Activated naive CD8-positive, alpha-beta T cell treated with anti-CD3 and anti-CD28 coated beads, Interleukin-2, amount 10 ng/mL, durations not matched to agents 7 days and 5 days (primary cell): ENCODE results near the gene ORMDL2. TPM values are rescaled to one million over a fixed set of nuclear protein-coding genes. Genes with fewer than 3 reads are reported as not detected.

Experiments
- total RNA-seq, 2 experiments: library from RNA; stranded (reverse); gene quantifications; one replicate each; pipeline ENCODE4 v1.2.3, GENCODE V29; 2021

The ORMDL2 gene
- total RNA-seq, 2 experiments from 2014 or later: 43.4 to 45.4 TPM

Other genes with a start within 250 kb of the ORMDL2 start
- not detected for gene OR2AP1, start 245.6 kb upstream of the ORMDL2 start, total RNA-seq
- not detected for gene OR10P1, start 181.1 kb upstream of the ORMDL2 start, total RNA-seq
- gene ITGA7, start 110.1 kb upstream of the ORMDL2 start, total RNA-seq: 1 to 10 TPM; 4.1 to 4.2 TPM
- 100 to 1,000 TPM; 116 to 135 TPM for gene BLOC1S1, start 102.0 kb upstream of the ORMDL2 start, total RNA-seq
- gene RDH5, start 97.6 kb upstream of the ORMDL2 start, total RNA-seq: 10 to 100 TPM; 19.0 to 21.2 TPM
- 100 to 1,000 TPM; 150 to 165 TPM for gene CD63, start 89.0 kb upstream of the ORMDL2 start, total RNA-seq
- gene GDF11, start 74.9 kb upstream of the ORMDL2 start, total RNA-seq: 10 to 100 TPM; 10.2 to 11.5 TPM
- gene SARNP, start 317 bp upstream of the ORMDL2 start, total RNA-seq: 10 to 100 TPM; 80.6 to 82.4 TPM
- 10 to 100 TPM; 32.3 to 37.9 TPM for gene DNAJC14, start 11.5 kb downstream of the ORMDL2 start, total RNA-seq
- 1 to 10 TPM in 1 of 2 experiments, under 1 TPM in 1; 0.89 to 1.7 TPM for gene MMP19, start 24.9 kb downstream of the ORMDL2 start, total RNA-seq
- gene PYM1, start 109.9 kb downstream of the ORMDL2 start, total RNA-seq: 10 to 100 TPM; 48.3 to 48.7 TPM
- gene DGKA, start 113.1 kb downstream of the ORMDL2 start, total RNA-seq: 100 to 1,000 TPM; 783 to 790 TPM
- under 1 TPM in 1 of 2 experiments, not detected in 1; 0.42 TPM for gene PMEL, start 148.0 kb downstream of the ORMDL2 start, total RNA-seq
- gene CDK2, start 148.8 kb downstream of the ORMDL2 start, total RNA-seq: 100 to 1,000 TPM; 117 to 125 TPM
- 10 to 100 TPM; 69.7 to 72.4 TPM for gene RAB5B, start 156.0 kb downstream of the ORMDL2 start, total RNA-seq
- 10 to 100 TPM in 1 of 2 experiments, 1 to 10 TPM in 1; 8.1 to 11.4 TPM for gene SUOX, start 179.2 kb downstream of the ORMDL2 start, total RNA-seq
- 10 to 100 TPM; 14.9 to 18.2 TPM for gene IKZF4, start 203.0 kb downstream of the ORMDL2 start, total RNA-seq
- 10 to 100 TPM; 39.1 to 42.6 TPM for gene RPS26, start 223.9 kb downstream of the ORMDL2 start, total RNA-seq